Suprapubic skin (tissue), 4 donors: ENCODE data around the gene UHRF1. TPM values are rescaled to one million over a fixed set of nuclear protein-coding genes. Genes with fewer than 3 reads are reported as not detected.

Source experiments
- DNase-seq, 2 donors: peaks; one replicate each; pipeline ENCODE4 v3.0.0-alpha.2; 2019; ENCODE audit warnings: low spot score in 2 of 2
- H3K27ac ChIP-seq: fragments of 200-600 bp; sonication (generic); one replicate; pipeline ENCODE4 v1.5.1; 2019
- H3K27me3 ChIP-seq: fragments of 200-600 bp; sonication (generic); one replicate; pipeline ENCODE4 v1.5.1; 2019
- H3K36me3 ChIP-seq: fragments of 200-600 bp; sonication (generic); one replicate; pipeline ENCODE4 v1.5.1; 2019
- H3K4me1 ChIP-seq: fragments of 200-600 bp; sonication (generic); one replicate; pipeline ENCODE4 v1.5.1; 2019
- H3K4me3 ChIP-seq: fragments of 200-600 bp; sonication (generic); one replicate; pipeline ENCODE4 v1.5.1; 2019; ENCODE audit warnings: mild to moderate bottlenecking
- H3K9me3 ChIP-seq: fragments of 200-600 bp; sonication (generic); one replicate; pipeline ENCODE4 v1.5.1; 2019
- CTCF ChIP-seq, 2 donors: fragments of 200-600 bp in 1 of 2; fragments of 450-650 bp in 1 of 2; sonication (generic) in 1 of 2; IDR thresholded peaks; one replicate each; pipeline ENCODE4 v1.5.1; 2016 to 2019; ENCODE audit warnings: antibody characterized with exemption in 2 of 2, mild to moderate bottlenecking in 1 of 2, moderate library complexity in 1 of 2
- EP300 ChIP-seq: sonication (generic); formaldehyde crosslinking; IDR thresholded peaks from one replicate; pipeline ENCODE4 v1.6.1; 2017; ENCODE audit warnings: antibody characterized with exemption
- POLR2A ChIP-seq, 2 donors: fragments of 450-650 bp; IDR thresholded peaks; one replicate each; pipeline ENCODE4 v1.6.1; 2017; ENCODE audit warnings: antibody characterized with exemption in 2 of 2, mild to moderate bottlenecking in 2 of 2, moderate library complexity in 2 of 2
- POLR2AphosphoS5 ChIP-seq, 3 donors: sonication (generic); formaldehyde crosslinking; IDR thresholded peaks; one replicate each; pipeline ENCODE4 v1.6.1; 2017; ENCODE audit warnings: antibody characterized with exemption in 3 of 3
- WGBS: methylation state at CpG from one replicate; pipeline ENCODE4 v1.1.5; 2018; 5-methylcytosine and 5-hydroxymethylcytosine counted together
- total RNA-seq, 4 donors: library from RNA; depleted of rRNA; stranded (reverse); fragments of >200 nt; gene quantifications; one replicate each; pipeline ENCODE4 v1.1.0, GENCODE V29; 2016

UHRF1 gene
- total RNA-seq, 4 donors from 2014 or later, result 0.40 to 3.7 (median 2.8) TPM

- DNase-seq, result no peak
- 96% methylated on average over 5 of the region's 5 CpGs for WGBS
- H3K27me3 ChIP-seq, result no peaks in the 10 kb centered on the region
- TF ChIP-seq CTCF (IDR thresholded peaks at IDR 0.05) (no peak), POLR2AphosphoS5 (IDR thresholded peaks at IDR 0.05) (no peak), EP300 (no peak), POLR2A (IDR thresholded peaks at IDR 0.05) (no peak)
- no peak overlapping the region for H3K4me3 ChIP-seq
- no peaks in the 10 kb centered on the region for H3K36me3 ChIP-seq
- no peaks in the 10 kb centered on the region for H3K9me3 ChIP-seq
- peaks cover 35% of the 10 kb centered on the region for H3K4me1 ChIP-seq
- H3K27ac ChIP-seq, result no peak overlapping the region
Measured at GRCh38 chr19:4908360-4908759, 941 bp upstream of the UHRF1 start.

- WGBS, result 88% methylated on average over 15 of the region's 15 CpGs
- no peaks in the 10 kb centered on the region for H3K36me3 ChIP-seq
- no peak for TF ChIP-seq CTCF (IDR thresholded peaks at IDR 0.05)
- no peak for TF ChIP-seq POLR2AphosphoS5 (IDR thresholded peaks at IDR 0.05)
- TF ChIP-seq EP300, result no peak
- TF ChIP-seq POLR2A (IDR thresholded peaks at IDR 0.05), result no peak
- DNase-seq, result no peak
- no peak overlapping the region for H3K27ac ChIP-seq
- H3K4me3 ChIP-seq, result peak overlapping the region; percentile 85
- peaks cover 35% of the 10 kb centered on the region for H3K4me1 ChIP-seq
- H3K9me3 ChIP-seq, result no peaks in the 10 kb centered on the region
- H3K27me3 ChIP-seq, result no peaks in the 10 kb centered on the region
Measured at GRCh38 chr19:4908781-4909155, 533 bp upstream of the UHRF1 start.

GRCh38 chr19:4909897-4910593, 744 bp downstream of the UHRF1 start:
- Histone ChIP-seq H3K27ac (peak overlapping the region; percentile 38), H3K9me3 (no peaks in the 10 kb centered on the region), H3K27me3 (no peaks in the 10 kb centered on the region), H3K4me1 (peaks cover 48% of the 10 kb centered on the region), H3K36me3 (no peaks in the 10 kb centered on the region), H3K4me3 (peak overlapping the region; percentile 85)
- DNase-seq, result peak; percentile 93 to 97
- TF ChIP-seq POLR2AphosphoS5 (IDR thresholded peaks at IDR 0.05) (no peak), CTCF (IDR thresholded peaks at IDR 0.05) (no peak), POLR2A (IDR thresholded peaks at IDR 0.05) (no peak), EP300 (no peak)
- under 1% methylated on average over 13 of the region's 85 CpGs for WGBS

- H3K36me3 ChIP-seq, result no peaks in the 10 kb centered on the region
- no peak for DNase-seq
- H3K27me3 ChIP-seq, result no peaks in the 10 kb centered on the region
- no peak overlapping the region for H3K27ac ChIP-seq
- H3K9me3 ChIP-seq, result no peaks in the 10 kb centered on the region
- peak overlapping the region; percentile 85 for H3K4me3 ChIP-seq
- H3K4me1 ChIP-seq, result peaks cover 55% of the 10 kb centered on the region
- TF ChIP-seq POLR2AphosphoS5 (IDR thresholded peaks at IDR 0.05) (no peak), EP300 (no peak), POLR2A (IDR thresholded peaks at IDR 0.05) (no peak), CTCF (IDR thresholded peaks at IDR 0.05) (no peak)
- 35% methylated on average over 22 of the region's 23 CpGs for WGBS
Measured at GRCh38 chr19:4910594-4911281, 1.4 kb downstream of the UHRF1 start.

- H3K9me3 ChIP-seq, result no peaks in the 10 kb centered on the region
- peak overlapping the region; percentile 85 for H3K4me3 ChIP-seq
- H3K4me1 ChIP-seq, result peaks cover 59% of the 10 kb centered on the region
- 34% methylated on average over 15 of the region's 15 CpGs for WGBS
- H3K27ac ChIP-seq, result peak overlapping the region; percentile 63
- no peaks in the 10 kb centered on the region for H3K27me3 ChIP-seq
- no peak for DNase-seq
- TF ChIP-seq POLR2A (IDR thresholded peaks at IDR 0.05), result no peak
- no peak for TF ChIP-seq CTCF (IDR thresholded peaks at IDR 0.05)
- no peak for TF ChIP-seq POLR2AphosphoS5 (IDR thresholded peaks at IDR 0.05)
- TF ChIP-seq EP300, result no peak
- H3K36me3 ChIP-seq, result no peaks in the 10 kb centered on the region
Measured at GRCh38 chr19:4911314-4911713, 2.0 kb downstream of the UHRF1 start.
